CD4-positive, alpha-beta T cell (primary cell): ENCODE data around the gene KMT5B. TPM values are rescaled to one million over a fixed set of nuclear protein-coding genes. Genes with fewer than 3 reads are reported as not detected.

ENCODE experiments used
- ATAC-seq: fragments of 200-7000 bp; cut with Tn5 transposase; one replicate; pipeline ENCODE4 v1.10.0; 2022; ENCODE audit warnings: mild to moderate bottlenecking; ENCODE audit not compliant: poor library complexity
- CTCF ChIA-PET: fragments of 350-600 bp; sonication (Branson Sonifier 250); formaldehyde crosslinking; loops from one replicate; lab custom pipeline; 2021; ENCODE audit warnings: antibody characterized with exemption, inconsistent platforms; lab: Charles Lee
- POLR2A ChIA-PET: fragments of 350-600 bp; sonication (Branson Sonifier 250); formaldehyde crosslinking; loops from one replicate; lab custom pipeline; 2021; ENCODE audit warnings: antibody characterized with exemption, inconsistent platforms; lab: Charles Lee
- DNase-seq, 14 experiments: peaks; one replicate each; pipeline ENCODE4 v3.0.0-alpha.2; 2013 to 2020; ENCODE audit warnings: mixed read lengths in 2 of 14
- H3K27ac ChIP-seq, 2 donors: one replicate each; pipeline versions ENCODE4 v1.5.1 to v1.7.0; 2013; ENCODE audit warnings: low read length in 2 of 2, low read depth in 1 of 2, mild to moderate bottlenecking in 1 of 2
- H3K27me3 ChIP-seq, 2 experiments: 1 replicate in 1 of 2; 2 replicates in 1 of 2; pipeline versions ENCODE4 v1.6.1 to v1.7.0; 2013; ENCODE audit warnings: low read length in 2 of 2, control low read depth in 1 of 2, mild to moderate bottlenecking in 1 of 2, moderate library complexity in 1 of 2; ENCODE audit not compliant: insufficient read depth in 2 of 2, control insufficient read depth in 1 of 2
- H3K36me3 ChIP-seq: one replicate; pipeline ENCODE4 v1.6.1; 2013; ENCODE audit warnings: low read length, control low read depth; ENCODE audit not compliant: insufficient read depth
- H3K4me1 ChIP-seq: one replicate; pipeline ENCODE4 v1.6.1; 2013; ENCODE audit warnings: low read length, control low read depth; ENCODE audit not compliant: insufficient read depth
- H3K4me3 ChIP-seq: one replicate; pipeline ENCODE4 v1.5.1; 2013; ENCODE audit warnings: mild to moderate bottlenecking, low read length, moderate library complexity
- H3K9me3 ChIP-seq, 2 experiments: 1 replicate in 1 of 2; 2 replicates in 1 of 2; pipeline versions ENCODE4 v1.6.1 to v1.7.0; 2013; ENCODE audit warnings: low read length in 2 of 2, mild to moderate bottlenecking in 2 of 2, control low read depth in 1 of 2, moderate library complexity in 1 of 2; ENCODE audit not compliant: control insufficient read depth in 1 of 2, insufficient read depth in 1 of 2
- H3K27ac Mint-ChIP-seq: one replicate; pipeline ENCODE4 v1.8.0; 2020; ENCODE audit warnings: mixed read lengths
- H3K27me3 Mint-ChIP-seq: one replicate; pipeline ENCODE4 v1.8.0; 2021; ENCODE audit warnings: mixed read lengths
- H3K36me3 Mint-ChIP-seq: one replicate; pipeline ENCODE4 v1.8.0; 2021; ENCODE audit warnings: low read depth, mixed read lengths
- H3K4me1 Mint-ChIP-seq: one replicate; pipeline ENCODE4 v1.8.0; 2021; ENCODE audit warnings: low read depth, mixed read lengths
- H3K4me3 Mint-ChIP-seq: one replicate; pipeline ENCODE4 v1.8.0; 2020; ENCODE audit warnings: mild to moderate bottlenecking, mixed read lengths
- H3K9me3 Mint-ChIP-seq: one replicate; pipeline ENCODE4 v1.8.0; 2020; ENCODE audit warnings: mixed read lengths
- intact Hi-C, 2 experiments: fragments of 100-400 bp; cut with DNase I in 1 of 2; cut with micrococcal nuclease in 1 of 2; formaldehyde crosslinking; loops; one replicate each; pipeline versions ENCODE4 v1.15.1 to v1.9.0; 2023 to 2025; cut with DNase I, micrococcal nuclease
- total RNA-seq, 174 experiments: library from RNA in 2 of 174; stranded (reverse) in 2 of 174; gene quantifications; one replicate each; pipeline ENCODE4 v1.2.3 and lab custom pipeline; 2021 to 2026
- TF ChIP-seq, protein P1 (sequence below): fragments of 200-600 bp; IDR thresholded peaks from one replicate; pipeline ENCODE4 v1.8.0; 2022; ENCODE audit warnings: antibody characterized with exemption, mild to moderate bottlenecking

Gene KMT5B
- total RNA-seq, 2 experiments from 2014 or later = 22.5 to 23.3 TPM

DNA sequence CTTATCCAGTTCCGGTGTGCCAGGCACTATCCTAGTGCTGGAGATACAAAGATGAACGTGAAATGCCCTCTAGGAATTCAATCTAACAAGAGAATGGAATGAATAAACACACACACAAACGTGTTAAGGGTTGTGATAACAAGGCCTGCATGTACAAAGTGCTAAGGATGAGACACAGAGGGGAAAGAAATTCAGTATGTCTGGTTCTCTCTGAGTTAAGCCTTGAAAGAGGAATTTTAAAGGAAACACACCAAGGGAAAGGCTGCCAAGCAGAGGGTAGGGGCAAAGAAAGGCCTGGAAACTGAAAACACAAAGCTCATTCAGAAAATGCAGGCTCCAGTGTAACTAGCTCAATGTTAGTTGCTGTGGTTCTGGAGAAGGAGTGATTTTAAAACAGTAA is 96.1 kb downstream of the KMT5B start:
- no peak for ATAC-seq
- peaks cover 13% of the 10 kb centered on the region for H3K4me1 ChIP-seq
- DNase-seq = no peak
- no peak overlapping the region for H3K4me3 ChIP-seq
- H3K36me3 Mint-ChIP-seq = peaks cover 5% of the 10 kb centered on the region
- no peaks in the 10 kb centered on the region for H3K9me3 Mint-ChIP-seq
- ChIA-PET CTCF (no interaction called here), POLR2A (no interaction called here)
- H3K27me3 ChIP-seq = no peaks in the 10 kb centered on the region
- TF ChIP-seq, protein P1, sequence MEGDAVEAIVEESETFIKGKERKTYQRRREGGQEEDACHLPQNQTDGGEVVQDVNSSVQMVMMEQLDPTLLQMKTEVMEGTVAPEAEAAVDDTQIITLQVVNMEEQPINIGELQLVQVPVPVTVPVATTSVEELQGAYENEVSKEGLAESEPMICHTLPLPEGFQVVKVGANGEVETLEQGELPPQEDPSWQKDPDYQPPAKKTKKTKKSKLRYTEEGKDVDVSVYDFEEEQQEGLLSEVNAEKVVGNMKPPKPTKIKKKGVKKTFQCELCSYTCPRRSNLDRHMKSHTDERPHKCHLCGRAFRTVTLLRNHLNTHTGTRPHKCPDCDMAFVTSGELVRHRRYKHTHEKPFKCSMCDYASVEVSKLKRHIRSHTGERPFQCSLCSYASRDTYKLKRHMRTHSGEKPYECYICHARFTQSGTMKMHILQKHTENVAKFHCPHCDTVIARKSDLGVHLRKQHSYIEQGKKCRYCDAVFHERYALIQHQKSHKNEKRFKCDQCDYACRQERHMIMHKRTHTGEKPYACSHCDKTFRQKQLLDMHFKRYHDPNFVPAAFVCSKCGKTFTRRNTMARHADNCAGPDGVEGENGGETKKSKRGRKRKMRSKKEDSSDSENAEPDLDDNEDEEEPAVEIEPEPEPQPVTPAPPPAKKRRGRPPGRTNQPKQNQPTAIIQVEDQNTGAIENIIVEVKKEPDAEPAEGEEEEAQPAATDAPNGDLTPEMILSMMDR = no peak
- no peaks in the 10 kb centered on the region for H3K27me3 Mint-ChIP-seq
- no peaks in the 10 kb centered on the region for H3K36me3 ChIP-seq
- H3K4me1 Mint-ChIP-seq = peaks cover 5% of the 10 kb centered on the region
- H3K27ac Mint-ChIP-seq = no peak overlapping the region
- intact Hi-C loops = no loop called here
- no peaks in the 10 kb centered on the region for H3K9me3 ChIP-seq
- no peak overlapping the region for H3K27ac ChIP-seq
- H3K4me3 Mint-ChIP-seq = no peak overlapping the region

DNA sequence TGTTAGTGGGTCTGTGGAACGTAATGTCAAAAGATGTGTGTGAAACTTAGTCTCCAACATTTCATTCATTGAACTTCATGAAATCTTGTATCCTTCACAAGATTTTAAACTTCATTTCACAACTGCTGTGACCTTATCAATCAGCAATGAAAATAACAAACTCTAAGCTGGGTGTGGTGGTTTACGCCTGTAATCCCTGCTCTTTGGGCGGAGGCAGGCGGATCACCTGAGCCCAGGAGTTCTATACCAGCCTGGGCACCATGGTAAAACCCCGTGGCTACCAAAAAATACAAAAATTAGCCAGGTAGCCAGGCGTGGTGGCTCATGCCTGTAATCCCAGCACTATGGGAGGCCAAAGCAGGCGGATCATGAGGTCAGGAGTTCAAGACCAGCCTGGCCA is 97.0 kb downstream of the KMT5B start:
- TF ChIP-seq, protein P1 = no peak
- CTCF ChIA-PET = no interaction called here
- Histone ChIP-seq H3K4me3 (no peak overlapping the region), H3K27ac (no peak overlapping the region), H3K9me3 (no peaks in the 10 kb centered on the region), H3K4me1 (peaks cover 7% of the 10 kb centered on the region), H3K36me3 (no peaks in the 10 kb centered on the region), H3K27me3 (no peaks in the 10 kb centered on the region)
- no peaks in the 10 kb centered on the region for H3K9me3 Mint-ChIP-seq
- ATAC-seq (no peak), DNase-seq (no peak)
- no peaks in the 10 kb centered on the region for H3K27me3 Mint-ChIP-seq
- intact Hi-C loops = no loop called here
- no peak overlapping the region for H3K27ac Mint-ChIP-seq
- peaks cover 5% of the 10 kb centered on the region for H3K4me1 Mint-ChIP-seq
- peaks cover 5% of the 10 kb centered on the region for H3K36me3 Mint-ChIP-seq
- POLR2A ChIA-PET = no interaction called here
- no peak overlapping the region for H3K4me3 Mint-ChIP-seq

DNA sequence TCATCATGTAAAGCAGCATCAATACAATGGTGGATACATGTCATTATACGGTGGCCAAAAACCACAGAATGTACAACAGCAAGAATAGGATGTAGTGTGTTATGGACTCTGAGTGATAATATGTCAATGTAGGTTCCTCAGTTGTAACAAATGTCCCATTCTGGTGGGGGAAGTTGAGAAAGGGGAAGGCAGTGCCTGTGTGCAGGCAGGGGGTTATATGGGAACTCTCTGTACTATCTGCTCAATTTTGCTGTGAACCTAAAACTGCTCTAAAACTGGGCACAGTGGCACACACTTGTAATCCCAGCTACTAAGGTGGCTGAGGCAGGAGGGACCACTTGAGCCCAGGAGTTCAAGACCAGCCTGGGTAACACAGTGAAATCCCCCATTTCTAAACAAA is 97.8 kb downstream of the KMT5B start:
- peaks cover 4% of the 10 kb centered on the region for H3K4me1 Mint-ChIP-seq
- ATAC-seq = no peak
- H3K27ac Mint-ChIP-seq = no peak overlapping the region
- intact Hi-C loops = no loop called here
- Histone ChIP-seq H3K4me1 (peaks cover 5% of the 10 kb centered on the region), H3K36me3 (no peaks in the 10 kb centered on the region), H3K27ac (no peak overlapping the region), H3K9me3 (no peaks in the 10 kb centered on the region), H3K4me3 (no peak overlapping the region), H3K27me3 (no peaks in the 10 kb centered on the region)
- CTCF ChIA-PET = interaction anchor here (0.9 kb wide), 1 partner anchor 37 kb away, joined by 3 read pairs; no protein-coding TSS in a partner anchor
- DNase-seq = no peak
- no peaks in the 10 kb centered on the region for H3K27me3 Mint-ChIP-seq
- peaks cover 3% of the 10 kb centered on the region for H3K36me3 Mint-ChIP-seq
- TF ChIP-seq, protein P1 = no peak
- H3K4me3 Mint-ChIP-seq = no peak overlapping the region
- no peaks in the 10 kb centered on the region for H3K9me3 Mint-ChIP-seq
- POLR2A ChIA-PET = no interaction called here
